Body of pancreas (tissue), 4 donors: ENCODE measurements around the gene METRNL. TPM values are rescaled to one million over a fixed set of nuclear protein-coding genes. Genes with fewer than 3 reads are reported as not detected.

Experiments used
- ATAC-seq: fragments of 150-250 bp; one replicate; pipeline ENCODE4 v1.9.1; 2016
- DNase-seq, 4 donors: peaks; one replicate each; pipeline ENCODE4 v3.0.0-alpha.2; 2019
- H3K27ac ChIP-seq, 4 donors: fragments of 200-600 bp; sonication (generic); 1 replicate in 3 of 4; 2 replicates in 1 of 4; pipeline versions ENCODE4 v1.5.1 to v1.6.1; 2016 to 2019; ENCODE audit warnings: mild to moderate bottlenecking in 1 of 4, mixed read lengths in 1 of 4, moderate library complexity in 1 of 4
- H3K27me3 ChIP-seq, 2 donors: fragments of 200-600 bp; sonication (generic); one replicate each; pipeline ENCODE4 v1.6.0; 2016; ENCODE audit warnings: mild to moderate bottlenecking in 1 of 2
- H3K36me3 ChIP-seq, 2 donors: fragments of 200-600 bp; sonication (generic); replicated peaks in 1 of 2; 2 replicates each; pipeline ENCODE4 v1.5.1; 2016; ENCODE audit warnings: low read depth in 2 of 2; ENCODE audit not compliant: insufficient read depth in 1 of 2
- H3K4me1 ChIP-seq: fragments of 200-600 bp; sonication (generic); one replicate; pipeline ENCODE4 v1.6.0; 2016
- H3K4me3 ChIP-seq, 2 donors: fragments of 200-600 bp; sonication (generic); 1 replicate in 1 of 2; 2 replicates in 1 of 2; pipeline ENCODE4 v1.5.1; 2016 to 2019
- H3K9me3 ChIP-seq, 3 donors: fragments of 200-600 bp; sonication (generic); 1 replicate in 2 of 3; 2 replicates in 1 of 3; pipeline ENCODE4 v1.5.1; 2016
- POLR2A ChIP-seq, 3 donors: fragments of 450-650 bp; IDR thresholded peaks; one replicate each; pipeline ENCODE4 v1.6.1; 2016; ENCODE audit warnings: antibody characterized with exemption in 3 of 3, mild to moderate bottlenecking in 2 of 3
- WGBS, 2 donors: methylation state at CpG; one replicate each; pipeline ENCODE4 v1.1.5; 2017; 5-methylcytosine and 5-hydroxymethylcytosine counted together
- intact Hi-C: fragments of 100-400 bp; cut with DNase I; formaldehyde crosslinking; loops from one replicate; pipeline ENCODE4 v1.15.1; 2023
- total RNA-seq, 2 donors: library from RNA; depleted of rRNA; stranded (reverse); fragments of >200 nt; gene quantifications; one replicate each; pipeline ENCODE4 v1.1.0, GENCODE V29; 2016
- TF ChIP-seq, protein P1 (sequence below), 7 experiments: fragments of 450-650 bp in 4 of 7; fragments of 200-600 bp in 3 of 7; sonication (generic) in 3 of 7; IDR thresholded peaks; one replicate each; pipeline ENCODE4 v1.5.1; 2016 to 2019; ENCODE audit warnings: antibody characterized with exemption in 7 of 7

Gene METRNL
- total RNA-seq, 2 donors from 2014 or later: 21.3 to 26.4 TPM

- DNase-seq (peak in 2 of 4 donors; percentile 46 to 64), ATAC-seq (no peak)
- Histone ChIP-seq H3K4me3 (no peak overlapping the region), H3K4me1 (peaks cover 18% of the 10 kb centered on the region), H3K9me3 (no peaks in the 10 kb centered on the region), H3K36me3 (no peaks in the 10 kb centered on the region), H3K27me3 (no peaks in the 10 kb centered on the region), H3K27ac (no peak overlapping the region)
- TF ChIP-seq, protein P1, sequence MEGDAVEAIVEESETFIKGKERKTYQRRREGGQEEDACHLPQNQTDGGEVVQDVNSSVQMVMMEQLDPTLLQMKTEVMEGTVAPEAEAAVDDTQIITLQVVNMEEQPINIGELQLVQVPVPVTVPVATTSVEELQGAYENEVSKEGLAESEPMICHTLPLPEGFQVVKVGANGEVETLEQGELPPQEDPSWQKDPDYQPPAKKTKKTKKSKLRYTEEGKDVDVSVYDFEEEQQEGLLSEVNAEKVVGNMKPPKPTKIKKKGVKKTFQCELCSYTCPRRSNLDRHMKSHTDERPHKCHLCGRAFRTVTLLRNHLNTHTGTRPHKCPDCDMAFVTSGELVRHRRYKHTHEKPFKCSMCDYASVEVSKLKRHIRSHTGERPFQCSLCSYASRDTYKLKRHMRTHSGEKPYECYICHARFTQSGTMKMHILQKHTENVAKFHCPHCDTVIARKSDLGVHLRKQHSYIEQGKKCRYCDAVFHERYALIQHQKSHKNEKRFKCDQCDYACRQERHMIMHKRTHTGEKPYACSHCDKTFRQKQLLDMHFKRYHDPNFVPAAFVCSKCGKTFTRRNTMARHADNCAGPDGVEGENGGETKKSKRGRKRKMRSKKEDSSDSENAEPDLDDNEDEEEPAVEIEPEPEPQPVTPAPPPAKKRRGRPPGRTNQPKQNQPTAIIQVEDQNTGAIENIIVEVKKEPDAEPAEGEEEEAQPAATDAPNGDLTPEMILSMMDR (IDR thresholded peaks at IDR 0.05): peak in 6 of 7 experiments; percentile 14 to 58 (median 29)
- no peak for TF ChIP-seq POLR2A (IDR thresholded peaks at IDR 0.05)
- 46 to 48% methylated on average over 4 to 6 of the region's 6 CpGs for WGBS, 2 donors
- intact Hi-C loops: no loop called here
These were observed 2.5 kb upstream of the METRNL start for GRCh38 chr17:83076938-83077337.

- ATAC-seq (no peak), DNase-seq (peak in 1 of 4 donors; percentile 31)
- Histone ChIP-seq H3K9me3 (no peaks in the 10 kb centered on the region), H3K36me3 (no peaks in the 10 kb centered on the region), H3K4me3 (no peak overlapping the region), H3K27ac (no peak overlapping the region), H3K27me3 (no peaks in the 10 kb centered on the region), H3K4me1 (peaks cover 23% of the 10 kb centered on the region)
- TF ChIP-seq POLR2A (IDR thresholded peaks at IDR 0.05): no peak
- TF ChIP-seq, protein P1 (IDR thresholded peaks at IDR 0.05): no peak
- 68 to 69% methylated on average over 7 to 11 of the region's 11 CpGs for WGBS, 2 donors
- intact Hi-C loops: no loop called here
These were observed 2.0 kb upstream of the METRNL start for GRCh38 chr17:83077411-83077810.

DNA sequence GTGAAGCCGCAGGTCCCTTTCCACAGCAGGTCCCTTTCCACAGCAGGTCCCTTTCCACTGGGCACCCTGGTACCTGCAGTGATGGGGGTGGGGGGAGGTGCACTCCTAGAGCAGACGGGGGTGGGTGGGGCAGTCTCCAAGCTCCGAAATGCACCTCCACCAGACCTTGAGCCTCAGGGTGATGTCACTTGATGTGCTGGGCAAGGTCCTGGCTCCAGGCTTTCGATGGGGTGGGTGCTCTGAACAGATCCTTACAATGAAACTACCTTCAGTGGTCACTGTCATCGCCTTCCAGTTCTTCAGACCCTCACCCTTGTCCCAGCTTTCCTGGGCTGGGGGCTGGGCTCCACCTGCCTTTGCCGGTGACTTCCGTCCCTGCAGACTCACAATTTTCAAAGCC, 1.5 kb upstream of the METRNL start:
- intact Hi-C loops: no loop called here
- 65 to 73% methylated on average over 6 of the region's 7 CpGs for WGBS, 2 donors
- Histone ChIP-seq H3K36me3 (no peaks in the 10 kb centered on the region), H3K27me3 (no peaks in the 10 kb centered on the region), H3K4me1 (peaks cover 28% of the 10 kb centered on the region), H3K27ac (no peak overlapping the region), H3K4me3 (no peak overlapping the region), H3K9me3 (no peaks in the 10 kb centered on the region)
- TF ChIP-seq POLR2A (IDR thresholded peaks at IDR 0.05): no peak
- TF ChIP-seq, protein P1 (IDR thresholded peaks at IDR 0.05): no peak
- ATAC-seq: no peak
- DNase-seq: no peak

- Histone ChIP-seq H3K36me3 (no peaks in the 10 kb centered on the region), H3K9me3 (no peaks in the 10 kb centered on the region), H3K27ac (peak overlapping the region in 2 of 4 donors; percentile 8 to 52), H3K4me3 (peak overlapping the region; percentile 39 to 74), H3K27me3 (no peaks in the 10 kb centered on the region), H3K4me1 (peaks cover 36% of the 10 kb centered on the region)
- no peak for TF ChIP-seq POLR2A (IDR thresholded peaks at IDR 0.05)
- DNase-seq (peak in 2 of 4 donors; percentile 33 to 35), ATAC-seq (peak; percentile 16)
- 7% methylated on average over 71 of the region's 93 CpGs; no CpG with 5 or more reads in 1 of the 2 donors for WGBS, 2 donors
- intact Hi-C loops: no loop called here
These were observed 744 bp upstream of the METRNL start for GRCh38 chr17:83078378-83079351.

DNA sequence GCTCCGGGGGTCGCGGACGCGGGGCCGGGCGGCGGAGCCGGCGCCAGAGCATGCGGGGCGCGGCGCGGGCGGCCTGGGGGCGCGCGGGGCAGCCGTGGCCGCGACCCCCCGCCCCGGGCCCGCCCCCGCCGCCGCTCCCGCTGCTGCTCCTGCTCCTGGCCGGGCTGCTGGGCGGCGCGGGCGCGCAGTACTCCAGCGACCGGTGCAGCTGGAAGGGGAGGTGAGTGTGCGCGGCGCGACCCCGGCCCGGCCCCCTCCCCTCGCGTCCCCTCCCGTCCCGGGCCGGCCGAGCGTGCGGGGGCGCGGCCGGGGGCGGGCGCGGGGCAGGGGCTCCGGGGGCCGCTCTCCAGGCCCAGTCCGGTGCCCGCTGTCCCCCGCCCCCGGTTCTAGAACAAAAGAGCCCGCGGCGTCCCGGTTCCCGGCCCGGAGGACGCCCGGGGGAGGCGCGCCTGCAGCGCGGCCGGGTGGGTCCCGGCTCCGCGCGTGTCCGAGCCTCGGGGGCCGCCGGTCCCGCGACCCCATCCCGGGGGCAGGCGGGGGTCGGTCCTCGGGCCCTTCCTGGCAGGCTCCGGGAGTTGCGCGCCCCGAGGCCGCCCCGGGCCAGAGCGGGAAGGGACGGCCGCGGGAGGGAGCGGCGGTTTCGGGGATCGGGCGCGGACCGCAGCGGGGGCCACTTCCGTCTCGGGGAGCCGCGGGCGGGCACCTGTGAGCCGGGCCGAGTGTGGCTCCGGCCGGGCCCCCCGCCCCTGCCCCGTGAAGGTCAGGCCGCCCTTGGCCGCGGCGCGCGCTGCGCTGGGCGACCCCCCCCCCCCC, 563 bp downstream of the METRNL start:
- no peaks in the 10 kb centered on the region for H3K9me3 ChIP-seq
- TF ChIP-seq, protein P1 (IDR thresholded peaks at IDR 0.05): no peak
- DNase-seq: no peak
- peaks cover 46% of the 10 kb centered on the region for H3K4me1 ChIP-seq
- ATAC-seq: peak; percentile 30
- H3K27me3 ChIP-seq: no peaks in the 10 kb centered on the region
- H3K4me3 ChIP-seq: peak overlapping the region in 1 of 2 donors; percentile 11
- H3K27ac ChIP-seq: peak overlapping the region; percentile 69 to 83 (median 79)
- H3K36me3 ChIP-seq: no peaks in the 10 kb centered on the region
- WGBS, 2 donors: 0% methylated on average over 72 of the region's 127 CpGs; no CpG with 5 or more reads in 1 of the 2 donors
- intact Hi-C loops: no loop called here
